22Rv1 (cell line): ENCODE data around the gene ITGA2.
A peak's percentile ranks its signal among the peaks of the same experiment; 100 is the strongest.

Experiments used
- H3K27ac ChIP-seq: fragments of 450-650 bp; 2 replicates; pipeline ENCODE4 v1.5.1; 2017
- CTCF ChIP-seq: fragments of 450-650 bp; IDR thresholded peaks from 2 replicates; pipeline ENCODE4 v1.5.1; 2017; ENCODE audit warnings: mild to moderate bottlenecking
- ZFX ChIP-seq: fragments of 450-650 bp; IDR thresholded peaks from 2 replicates; pipeline ENCODE4 v1.6.1; 2017; ENCODE audit warnings: antibody characterized with exemption, borderline replicate concordance

ITGA2 gene

GRCh38 chr5:52997424-52997823 is 8.3 kb downstream of the ITGA2 start:
- no peak for TF ChIP-seq ZFX
- no peak for TF ChIP-seq CTCF
- H3K27ac ChIP-seq, result 0 out of 2 replicates have a peak overlapping the region, but pooled peaks have one; percentile 1

DNA sequence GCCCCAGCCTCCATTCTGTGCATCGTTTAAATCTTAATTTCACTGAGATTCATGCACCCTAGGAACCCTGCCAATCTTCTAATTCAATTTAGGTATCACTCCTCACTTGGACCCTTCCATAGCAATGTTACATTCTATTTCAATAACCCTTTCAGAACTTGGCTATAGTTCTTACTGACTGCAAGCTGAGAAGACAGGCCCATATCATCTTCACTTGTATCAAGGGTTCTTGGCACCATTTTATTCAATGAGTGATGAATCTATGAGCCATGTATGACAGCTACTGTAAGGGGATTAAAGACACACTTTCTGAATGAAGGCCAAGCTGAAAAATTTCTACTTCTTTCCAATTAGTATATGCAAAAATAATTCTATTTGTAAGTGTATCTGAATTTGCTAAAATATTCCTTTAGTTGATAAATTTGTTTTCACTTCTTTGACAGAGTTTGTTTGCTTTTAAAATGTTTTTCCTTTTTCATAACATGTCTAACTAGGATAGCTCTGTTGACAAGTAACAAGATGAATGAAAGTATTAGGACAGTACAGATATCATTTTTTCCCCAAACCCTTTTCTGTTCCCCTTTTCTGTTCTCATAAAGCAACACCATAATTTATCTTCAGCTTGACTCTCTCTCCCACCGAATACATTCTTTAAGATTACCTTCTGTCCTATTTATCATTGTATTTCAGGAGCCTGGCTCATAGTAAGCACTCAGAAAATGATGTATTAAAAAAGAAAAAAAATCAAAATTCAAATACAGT is 9.6 kb downstream of the ITGA2 start:
- H3K27ac ChIP-seq, result no peak overlapping the region
- TF ChIP-seq ZFX, result no peak
- TF ChIP-seq CTCF, result no peak

DNA sequence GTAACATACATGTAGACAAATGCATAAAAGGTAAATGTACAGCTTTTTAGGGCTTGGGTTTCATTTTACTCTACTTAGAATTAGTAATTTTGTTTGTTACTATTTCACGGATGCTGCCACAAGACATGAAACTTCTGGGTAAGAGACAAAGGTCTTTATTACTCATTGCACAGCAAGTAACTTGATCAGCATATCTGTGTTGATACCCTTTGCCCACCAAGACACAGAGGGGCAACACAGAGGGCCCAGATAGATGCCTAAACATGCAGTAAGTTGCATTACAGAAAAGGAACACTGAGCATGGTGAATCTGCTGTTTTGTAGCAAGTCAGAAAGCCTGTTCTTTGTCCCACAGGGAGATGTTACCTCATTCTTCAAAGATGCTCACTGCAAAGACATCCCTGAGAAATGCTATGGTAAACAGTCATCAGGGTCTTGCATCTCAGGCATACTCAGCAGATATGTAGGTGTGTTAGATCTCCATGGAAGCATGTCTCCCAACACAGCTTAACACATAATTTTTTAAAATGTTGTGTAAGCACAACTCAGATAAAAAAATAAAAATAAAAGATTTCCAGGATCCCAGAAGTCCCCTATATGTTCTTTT is 10.3 kb downstream of the ITGA2 start:
- no peak overlapping the region for H3K27ac ChIP-seq
- TF ChIP-seq ZFX (no peak), CTCF (no peak)

DNA sequence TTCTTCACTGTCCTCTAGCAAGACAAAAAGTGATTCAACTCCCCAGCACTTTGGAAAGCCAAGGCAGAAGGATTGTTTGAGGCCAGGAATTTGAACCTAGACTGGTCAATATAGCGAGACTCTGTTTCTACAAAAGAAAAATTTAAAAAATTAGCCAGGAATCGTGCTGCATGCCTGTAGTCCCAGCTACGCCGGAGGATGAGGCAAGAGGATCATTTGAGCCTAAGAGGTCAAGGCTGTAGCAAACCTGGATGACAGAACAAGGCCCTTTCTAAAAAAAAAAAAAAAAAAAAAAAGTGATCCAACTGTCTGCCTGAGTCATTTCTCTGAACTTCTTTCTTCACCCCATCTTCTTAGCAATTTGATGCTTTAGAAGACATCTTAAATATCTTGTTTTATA is 12.4 kb downstream of the ITGA2 start:
- no peak overlapping the region for H3K27ac ChIP-seq
- TF ChIP-seq ZFX, result no peak
- no peak for TF ChIP-seq CTCF

DNA sequence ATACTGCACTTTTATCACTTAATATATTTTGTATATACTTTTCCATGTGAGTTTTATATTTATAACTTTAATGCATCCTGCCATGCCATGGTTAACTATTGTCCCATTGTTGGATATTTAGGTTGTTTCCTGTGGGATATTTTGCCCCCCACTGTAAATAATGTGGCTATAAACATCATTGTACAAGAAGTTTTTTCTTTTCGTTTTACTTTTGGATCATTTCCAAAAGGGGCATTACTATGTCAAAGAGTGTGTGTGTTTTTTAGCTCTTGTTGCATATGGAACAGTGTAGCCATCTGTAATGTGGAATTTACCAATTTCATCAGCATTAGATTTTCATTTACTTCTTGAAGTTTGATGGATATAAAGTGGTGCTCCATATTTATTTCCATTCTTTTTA is 13.3 kb downstream of the ITGA2 start:
- TF ChIP-seq ZFX (no peak), CTCF (no peak)
- H3K27ac ChIP-seq, result no peak overlapping the region

- H3K27ac ChIP-seq, result no peak overlapping the region
- TF ChIP-seq CTCF (no peak), ZFX (no peak)
Measured at GRCh38 chr5:53003144-53003543, 14.0 kb downstream of the ITGA2 start.
